ENCODE data around the gene KCNJ4.
A peak's percentile ranks its signal among the peaks of the same experiment; 100 is the strongest.

KCNJ4 gene

DNA sequence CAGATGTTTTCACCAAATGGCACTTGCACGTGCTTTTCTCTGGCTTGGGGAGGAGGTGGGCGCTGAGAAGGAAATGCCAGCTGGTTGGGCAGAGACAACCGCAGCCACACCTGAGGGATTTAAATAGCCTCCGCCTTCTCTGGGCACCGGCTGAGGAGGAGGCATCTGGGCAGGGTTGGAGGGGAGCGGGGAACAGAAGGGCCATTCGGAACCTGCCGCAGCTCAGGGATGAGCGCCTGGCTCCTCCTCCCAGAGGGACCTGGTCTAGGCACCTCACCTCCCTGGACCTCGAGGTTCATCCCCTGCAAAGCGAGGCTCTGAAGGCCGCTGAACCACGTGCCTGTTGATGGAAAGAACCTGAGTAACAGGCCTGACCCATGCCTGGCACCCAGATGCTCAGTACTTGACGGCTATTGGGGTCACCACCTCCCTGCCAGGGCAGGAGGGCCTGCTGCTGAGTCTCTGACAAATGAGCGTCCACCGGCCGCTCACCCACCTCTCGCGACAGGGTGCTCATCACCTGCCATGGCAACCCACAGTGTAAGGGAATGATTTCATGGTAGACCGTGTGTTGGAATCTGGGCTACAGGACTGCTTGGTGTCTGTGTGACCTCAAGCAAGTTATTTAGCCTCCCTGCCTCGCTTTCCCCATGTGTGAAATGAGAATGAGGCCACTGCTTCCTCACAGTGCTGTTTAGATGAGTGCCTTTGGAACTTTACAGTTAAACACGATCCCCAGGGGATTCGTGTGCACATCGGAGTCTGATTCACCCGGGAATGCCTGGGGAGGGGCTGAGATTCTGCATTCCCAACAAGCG, 10.9 kb upstream of the KCNJ4 start:
- TF ChIP-seq, protein P1, sequence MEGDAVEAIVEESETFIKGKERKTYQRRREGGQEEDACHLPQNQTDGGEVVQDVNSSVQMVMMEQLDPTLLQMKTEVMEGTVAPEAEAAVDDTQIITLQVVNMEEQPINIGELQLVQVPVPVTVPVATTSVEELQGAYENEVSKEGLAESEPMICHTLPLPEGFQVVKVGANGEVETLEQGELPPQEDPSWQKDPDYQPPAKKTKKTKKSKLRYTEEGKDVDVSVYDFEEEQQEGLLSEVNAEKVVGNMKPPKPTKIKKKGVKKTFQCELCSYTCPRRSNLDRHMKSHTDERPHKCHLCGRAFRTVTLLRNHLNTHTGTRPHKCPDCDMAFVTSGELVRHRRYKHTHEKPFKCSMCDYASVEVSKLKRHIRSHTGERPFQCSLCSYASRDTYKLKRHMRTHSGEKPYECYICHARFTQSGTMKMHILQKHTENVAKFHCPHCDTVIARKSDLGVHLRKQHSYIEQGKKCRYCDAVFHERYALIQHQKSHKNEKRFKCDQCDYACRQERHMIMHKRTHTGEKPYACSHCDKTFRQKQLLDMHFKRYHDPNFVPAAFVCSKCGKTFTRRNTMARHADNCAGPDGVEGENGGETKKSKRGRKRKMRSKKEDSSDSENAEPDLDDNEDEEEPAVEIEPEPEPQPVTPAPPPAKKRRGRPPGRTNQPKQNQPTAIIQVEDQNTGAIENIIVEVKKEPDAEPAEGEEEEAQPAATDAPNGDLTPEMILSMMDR (IDR thresholded peaks at IDR 0.05; ENCODE audit: control insufficient read depth, extremely low read depth, insufficient read depth): no peak
- no peak for DNase-seq (ENCODE audit: low read depth)
- no peak overlapping the region for H3K4me3 ChIP-seq (ENCODE audit: low read depth, low read length)

- no peak overlapping the region for H3K4me3 ChIP-seq (ENCODE audit: low read depth, low read length)
- TF ChIP-seq, protein P1 (IDR thresholded peaks at IDR 0.05; ENCODE audit: control insufficient read depth, extremely low read depth, insufficient read depth): no peak
- no peak for DNase-seq (ENCODE audit: low read depth)
Measured at GRCh38 chr22:38464992-38465672, 10.1 kb upstream of the KCNJ4 start.

- H3K4me3 ChIP-seq (ENCODE audit: low read depth, low read length): no peak overlapping the region
- DNase-seq (ENCODE audit: low read depth): no peak
- TF ChIP-seq, protein P1 (IDR thresholded peaks at IDR 0.05; ENCODE audit: control insufficient read depth, extremely low read depth, insufficient read depth): no peak
Measured at GRCh38 chr22:38462960-38463784, 8.2 kb upstream of the KCNJ4 start.

DNA sequence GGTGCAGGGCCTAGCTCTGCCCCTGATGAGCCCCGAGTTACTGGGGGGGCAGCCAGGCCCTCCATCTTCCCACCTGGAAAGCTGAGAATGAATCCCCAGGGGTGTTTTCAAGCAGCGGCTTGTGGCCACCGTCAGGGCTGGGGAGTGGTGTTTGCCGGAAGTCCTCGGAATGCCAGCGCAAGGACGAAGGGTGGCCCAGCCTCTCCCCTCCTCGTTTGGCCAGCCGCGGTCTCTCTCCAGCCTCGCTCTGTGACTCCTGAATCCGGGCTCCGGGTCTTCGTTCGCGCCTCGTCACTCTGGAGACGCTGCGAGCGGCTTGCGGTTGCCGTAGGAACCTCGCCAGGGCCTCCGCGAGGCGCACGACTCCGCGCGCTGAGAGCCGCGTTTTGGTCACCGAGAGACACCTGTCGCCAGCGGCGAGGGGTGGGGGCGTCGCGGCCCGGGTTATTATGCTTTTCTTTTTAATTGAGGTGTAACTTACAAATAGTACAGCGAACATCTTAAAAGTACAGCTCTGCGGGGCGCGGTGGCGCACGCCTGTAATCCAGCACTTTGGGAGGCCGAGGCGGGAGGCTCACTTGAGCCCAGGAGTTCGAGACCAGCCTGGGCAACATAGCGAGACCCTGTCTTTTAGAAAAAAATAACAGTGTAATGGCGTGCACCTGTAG, 6.5 kb upstream of the KCNJ4 start:
- TF ChIP-seq, protein P1 (IDR thresholded peaks at IDR 0.05; ENCODE audit: control insufficient read depth, extremely low read depth, insufficient read depth): no peak
- peak; percentile 58 for DNase-seq (ENCODE audit: low read depth)
- H3K4me3 ChIP-seq (ENCODE audit: low read depth, low read length): no peak overlapping the region

- DNase-seq (ENCODE audit: low read depth): no peak
- TF ChIP-seq, protein P1 (IDR thresholded peaks at IDR 0.05; ENCODE audit: control insufficient read depth, extremely low read depth, insufficient read depth): no peak
- H3K4me3 ChIP-seq (ENCODE audit: low read depth, low read length): no peak overlapping the region
Measured at GRCh38 chr22:38461057-38461413, 6.0 kb upstream of the KCNJ4 start.

DNA sequence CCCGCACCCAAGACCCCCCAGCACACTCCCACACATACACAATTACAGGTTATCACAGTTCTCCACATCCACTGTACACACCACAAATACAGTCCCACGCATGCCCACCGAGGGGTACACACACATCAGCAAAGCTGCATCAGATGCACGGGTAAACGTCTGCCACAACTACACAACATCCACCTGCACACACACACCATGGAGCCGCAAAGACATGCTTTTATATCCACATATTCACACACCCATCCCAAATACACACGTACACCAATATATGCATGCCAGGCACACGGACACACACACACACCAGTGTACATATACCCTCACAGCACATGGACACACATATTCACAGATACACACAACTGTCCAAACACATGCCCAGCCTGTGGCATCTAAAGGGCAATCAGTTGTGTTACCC, 5.4 kb upstream of the KCNJ4 start:
- TF ChIP-seq, protein P1 (IDR thresholded peaks at IDR 0.05; ENCODE audit: control insufficient read depth, extremely low read depth, insufficient read depth): no peak
- no peak for DNase-seq (ENCODE audit: low read depth)
- no peak overlapping the region for H3K4me3 ChIP-seq (ENCODE audit: low read depth, low read length)
